Measurements from ENCODE around the gene NEK7.

GRCh38 chr1:198337886-198338285 lies 181.1 kb downstream of the NEK7 start:
- TF ChIP-seq CTCF (IDR thresholded peaks at IDR 0.05) = no peak
- TF ChIP-seq POLR2A (IDR thresholded peaks at IDR 0.05) = no peak

Data from uterus (tissue), 2 donors.